GM10266 (cell line): Measurements from ENCODE around the gene PLXNA4.

Experiments used
- DNase-seq: peaks from one replicate; pipeline ENCODE4 v3.0.0; 2012; ENCODE audit errors: extremely low spot score
- TF ChIP-seq, protein P1 (sequence below): IDR thresholded peaks from 2 replicates; pipeline ENCODE4 v1.5.1; 2012; ENCODE audit warnings: mild to moderate bottlenecking, low read depth; ENCODE audit not compliant: control insufficient read depth, insufficient read depth; ENCODE audit errors: missing control alignments

PLXNA4 gene, protein sequence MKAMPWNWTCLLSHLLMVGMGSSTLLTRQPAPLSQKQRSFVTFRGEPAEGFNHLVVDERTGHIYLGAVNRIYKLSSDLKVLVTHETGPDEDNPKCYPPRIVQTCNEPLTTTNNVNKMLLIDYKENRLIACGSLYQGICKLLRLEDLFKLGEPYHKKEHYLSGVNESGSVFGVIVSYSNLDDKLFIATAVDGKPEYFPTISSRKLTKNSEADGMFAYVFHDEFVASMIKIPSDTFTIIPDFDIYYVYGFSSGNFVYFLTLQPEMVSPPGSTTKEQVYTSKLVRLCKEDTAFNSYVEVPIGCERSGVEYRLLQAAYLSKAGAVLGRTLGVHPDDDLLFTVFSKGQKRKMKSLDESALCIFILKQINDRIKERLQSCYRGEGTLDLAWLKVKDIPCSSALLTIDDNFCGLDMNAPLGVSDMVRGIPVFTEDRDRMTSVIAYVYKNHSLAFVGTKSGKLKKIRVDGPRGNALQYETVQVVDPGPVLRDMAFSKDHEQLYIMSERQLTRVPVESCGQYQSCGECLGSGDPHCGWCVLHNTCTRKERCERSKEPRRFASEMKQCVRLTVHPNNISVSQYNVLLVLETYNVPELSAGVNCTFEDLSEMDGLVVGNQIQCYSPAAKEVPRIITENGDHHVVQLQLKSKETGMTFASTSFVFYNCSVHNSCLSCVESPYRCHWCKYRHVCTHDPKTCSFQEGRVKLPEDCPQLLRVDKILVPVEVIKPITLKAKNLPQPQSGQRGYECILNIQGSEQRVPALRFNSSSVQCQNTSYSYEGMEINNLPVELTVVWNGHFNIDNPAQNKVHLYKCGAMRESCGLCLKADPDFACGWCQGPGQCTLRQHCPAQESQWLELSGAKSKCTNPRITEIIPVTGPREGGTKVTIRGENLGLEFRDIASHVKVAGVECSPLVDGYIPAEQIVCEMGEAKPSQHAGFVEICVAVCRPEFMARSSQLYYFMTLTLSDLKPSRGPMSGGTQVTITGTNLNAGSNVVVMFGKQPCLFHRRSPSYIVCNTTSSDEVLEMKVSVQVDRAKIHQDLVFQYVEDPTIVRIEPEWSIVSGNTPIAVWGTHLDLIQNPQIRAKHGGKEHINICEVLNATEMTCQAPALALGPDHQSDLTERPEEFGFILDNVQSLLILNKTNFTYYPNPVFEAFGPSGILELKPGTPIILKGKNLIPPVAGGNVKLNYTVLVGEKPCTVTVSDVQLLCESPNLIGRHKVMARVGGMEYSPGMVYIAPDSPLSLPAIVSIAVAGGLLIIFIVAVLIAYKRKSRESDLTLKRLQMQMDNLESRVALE (N-terminal part only)

DNA sequence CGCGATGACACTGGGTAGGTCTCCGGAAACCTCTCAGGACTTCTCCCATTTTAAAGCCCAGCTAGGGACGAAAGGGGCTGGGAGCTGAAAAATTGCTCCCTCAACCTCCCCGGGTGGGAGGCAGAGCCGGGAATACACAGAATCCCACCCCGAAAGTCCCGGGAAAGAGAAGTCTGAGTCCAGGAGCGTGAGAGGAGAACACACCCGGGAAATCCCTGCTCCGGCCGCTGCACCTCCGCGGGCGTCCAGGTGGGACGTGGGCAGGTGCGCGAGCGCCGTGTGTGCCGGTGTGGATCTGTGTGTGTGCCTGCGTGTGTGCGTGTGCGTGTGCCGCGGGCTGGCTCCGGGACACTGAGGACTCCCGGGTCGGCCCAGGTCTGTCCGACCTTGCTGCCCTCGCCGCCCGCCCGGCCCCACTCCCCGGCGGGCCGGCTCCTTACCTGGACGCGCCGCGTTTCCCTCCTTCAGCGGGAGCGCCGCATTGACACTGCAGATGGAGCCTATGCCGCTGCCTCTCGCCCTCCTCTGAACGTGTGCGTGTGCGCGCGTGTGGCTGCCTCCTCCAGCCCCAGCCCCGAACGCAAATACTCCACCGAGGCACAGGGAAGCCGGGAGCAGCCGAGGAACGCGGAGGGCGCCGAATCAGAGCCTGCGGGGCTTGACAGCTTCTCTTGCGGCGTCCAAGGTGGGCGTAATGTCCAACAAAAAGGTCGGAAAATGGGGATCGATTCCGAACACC lies at the start of gene PLXNA4:
Gene PLXNA4 (minus strand): TSS at position 489 of the 739 bp plus-strand sequence. CDS start 67,777 bp downstream, outside the sequence.
- TF ChIP-seq, protein P1, sequence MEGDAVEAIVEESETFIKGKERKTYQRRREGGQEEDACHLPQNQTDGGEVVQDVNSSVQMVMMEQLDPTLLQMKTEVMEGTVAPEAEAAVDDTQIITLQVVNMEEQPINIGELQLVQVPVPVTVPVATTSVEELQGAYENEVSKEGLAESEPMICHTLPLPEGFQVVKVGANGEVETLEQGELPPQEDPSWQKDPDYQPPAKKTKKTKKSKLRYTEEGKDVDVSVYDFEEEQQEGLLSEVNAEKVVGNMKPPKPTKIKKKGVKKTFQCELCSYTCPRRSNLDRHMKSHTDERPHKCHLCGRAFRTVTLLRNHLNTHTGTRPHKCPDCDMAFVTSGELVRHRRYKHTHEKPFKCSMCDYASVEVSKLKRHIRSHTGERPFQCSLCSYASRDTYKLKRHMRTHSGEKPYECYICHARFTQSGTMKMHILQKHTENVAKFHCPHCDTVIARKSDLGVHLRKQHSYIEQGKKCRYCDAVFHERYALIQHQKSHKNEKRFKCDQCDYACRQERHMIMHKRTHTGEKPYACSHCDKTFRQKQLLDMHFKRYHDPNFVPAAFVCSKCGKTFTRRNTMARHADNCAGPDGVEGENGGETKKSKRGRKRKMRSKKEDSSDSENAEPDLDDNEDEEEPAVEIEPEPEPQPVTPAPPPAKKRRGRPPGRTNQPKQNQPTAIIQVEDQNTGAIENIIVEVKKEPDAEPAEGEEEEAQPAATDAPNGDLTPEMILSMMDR: no peak
- DNase-seq: no peak

GRCh38 chr7:132625651-132626050 lies 49.4 kb upstream of the PLXNA4 start:
- TF ChIP-seq, protein P1: no peak
- no peak for DNase-seq

- TF ChIP-seq, protein P1: no peak
- DNase-seq: no peak
Measured at GRCh38 chr7:132622081-132622480, 45.8 kb upstream of the PLXNA4 start.

- TF ChIP-seq, protein P1: no peak
- no peak for DNase-seq
Measured at GRCh38 chr7:132619967-132620366, 43.7 kb upstream of the PLXNA4 start.

GRCh38 chr7:132618956-132619305 lies 42.7 kb upstream of the PLXNA4 start:
- DNase-seq: no peak
- TF ChIP-seq, protein P1: no peak

DNA sequence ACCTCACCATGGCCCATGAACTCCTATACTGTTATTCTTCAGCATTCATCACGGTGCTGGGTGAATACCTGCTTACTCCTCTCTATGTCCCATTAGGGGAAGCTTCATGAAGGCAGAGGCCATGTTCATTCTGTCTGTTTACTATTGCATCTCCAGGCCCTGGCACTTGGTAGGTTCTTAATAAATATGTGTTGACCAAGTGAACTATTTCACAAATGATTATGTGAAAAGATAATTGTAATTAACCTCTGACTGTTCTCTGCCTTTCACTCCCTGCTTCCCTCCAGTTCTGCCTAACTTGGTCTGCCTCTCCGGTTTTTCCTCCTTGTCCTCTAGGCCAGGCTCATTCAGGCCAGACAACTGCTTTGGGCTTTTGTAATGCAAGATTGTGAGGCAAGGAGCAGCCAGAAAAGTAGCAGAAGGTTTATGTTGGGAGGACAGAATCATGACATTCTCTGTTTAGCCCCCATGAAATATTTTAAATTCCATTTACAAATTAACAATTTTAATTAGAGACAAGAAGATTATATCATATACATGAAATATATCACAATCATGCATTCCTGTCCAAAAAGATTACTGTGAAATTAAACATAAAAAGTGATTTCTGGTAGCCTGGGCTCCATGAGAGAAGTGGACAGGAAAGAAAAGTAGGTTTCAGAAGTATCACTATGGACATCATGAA lies 42.1 kb upstream of the PLXNA4 start:
- no peak for DNase-seq
- TF ChIP-seq, protein P1: no peak
